GM21423 (cell line): Measurements from ENCODE around the gene GTPBP1.
A peak's percentile ranks its signal among the peaks of the same experiment; 100 is the strongest.

ENCODE experiments used
- ATAC-seq: cut with Tn5 transposase; IDR thresholded peaks from one replicate; pipeline ENCODE4 v1.9.1; 2021; ENCODE audit warnings: mild to moderate bottlenecking, moderate library complexity; ENCODE audit not compliant: unreplicated experiment

Gene GTPBP1

GRCh38 chr22:38739300-38740055 is 33.7 kb downstream of the GTPBP1 start:
- no peak for ATAC-seq

GRCh38 chr22:38740116-38740723 is 34.5 kb downstream of the GTPBP1 start:
- no peak for ATAC-seq

GRCh38 chr22:38740754-38741153 is 35.0 kb downstream of the GTPBP1 start:
- ATAC-seq = no peak

GRCh38 chr22:38741166-38741565 is 35.4 kb downstream of the GTPBP1 start:
- no peak for ATAC-seq

- ATAC-seq = no peak
Measured at GRCh38 chr22:38741576-38741975, 35.8 kb downstream of the GTPBP1 start.

GRCh38 chr22:38742176-38742942 is 36.6 kb downstream of the GTPBP1 start:
- no peak for ATAC-seq

- no peak for ATAC-seq
Measured at GRCh38 chr22:38744981-38745380, 39.2 kb downstream of the GTPBP1 start.

GRCh38 chr22:38745676-38746460 is 40.1 kb downstream of the GTPBP1 start:
- ATAC-seq = no peak

GRCh38 chr22:38748487-38749136 is 42.9 kb downstream of the GTPBP1 start:
- ATAC-seq = no peak

- no peak for ATAC-seq
Measured at GRCh38 chr22:38750104-38750503, 44.4 kb downstream of the GTPBP1 start.

GRCh38 chr22:38750638-38751037 is 44.9 kb downstream of the GTPBP1 start:
- ATAC-seq = no peak

- ATAC-seq = no peak
Measured at GRCh38 chr22:38751066-38751421, 45.3 kb downstream of the GTPBP1 start.

GRCh38 chr22:38751422-38752346 is 45.9 kb downstream of the GTPBP1 start:
- peak; percentile 43 for ATAC-seq

GRCh38 chr22:38753948-38754750 is 48.4 kb downstream of the GTPBP1 start:
- no peak for ATAC-seq

GRCh38 chr22:38754751-38755154 is 49.0 kb downstream of the GTPBP1 start:
- ATAC-seq = no peak

- peak; percentile 30 for ATAC-seq
Measured at GRCh38 chr22:38755155-38755910, 49.6 kb downstream of the GTPBP1 start.

- ATAC-seq = peak; percentile 63
Measured at GRCh38 chr22:38755911-38756532, 50.3 kb downstream of the GTPBP1 start, which contains the start of gene SUN2. TSS of gene SUN2 (minus strand) at chr22:38755998. CDS start at chr22:38752628, 3,370 bp downstream.
